ENCODE results near the gene MEGF6.

- no peak for TF ChIP-seq POLR2A (IDR thresholded peaks at IDR 0.05)
- TF ChIP-seq CTCF (IDR thresholded peaks at IDR 0.05): no peak
These were observed 31.1 kb downstream of the MEGF6 start for GRCh38 chr1:3580231-3580630.

Data from adrenal gland (tissue), 5 donors.